ENCODE results near the gene CHST9. TPM values are rescaled to one million over a fixed set of nuclear protein-coding genes. Genes with fewer than 3 reads are reported as not detected.

The CHST9 gene
- total and polyA plus RNA-seq, 7 experiments from 2014 or later: not detected

DNA sequence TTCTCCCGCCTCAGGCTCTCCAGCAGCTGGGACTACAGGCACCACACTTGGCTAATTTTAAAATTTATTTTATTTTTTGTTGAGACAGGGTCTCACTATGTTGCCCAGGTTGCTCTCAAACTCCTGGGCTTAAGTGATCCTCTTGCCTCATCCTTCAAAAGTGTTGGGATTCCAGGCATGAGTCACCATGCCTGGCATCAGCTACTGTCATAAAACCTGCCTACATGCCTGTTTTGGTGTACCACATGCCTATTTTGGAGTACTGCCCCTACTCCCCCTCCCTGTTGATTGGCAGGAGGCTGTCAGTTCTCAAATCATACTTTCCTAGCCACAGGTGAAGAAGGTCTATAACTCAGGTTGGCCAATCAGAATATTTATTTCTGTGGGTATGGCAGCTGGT is 64.0 kb downstream of the CHST9 start:
- H3K36me3 ChIP-seq (ENCODE audit: control insufficient read depth in 2 of 3, insufficient read depth in 3 of 3, low read length in 3 of 3): no peaks in the 10 kb centered on the region
- ChIA-PET CTCF (no interaction called here), POLR2A (no interaction called here)
- H3K9me3 ChIP-seq (ENCODE audit: control insufficient read depth in 2 of 3, low read length in 3 of 3): no peaks in the 10 kb centered on the region
- ATAC-seq: no peak
- Mint-ChIP-seq H3K4me3 (no peak overlapping the region), H3K36me3 (no peaks in the 10 kb centered on the region), H3K27ac (no peak overlapping the region), H3K27me3 (no peaks in the 10 kb centered on the region), H3K4me1 (no peaks in the 10 kb centered on the region), H3K9me3 (peaks cover 0 to 11% (median 6%) of the 10 kb centered on the region in 11 donors)
- intact Hi-C loops (cut with micrococcal nuclease): no loop called here
- H3K4me1 ChIP-seq (ENCODE audit: control insufficient read depth in 2 of 2, insufficient read depth in 2 of 2, low read length in 2 of 2): no peaks in the 10 kb centered on the region
- H3K27ac ChIP-seq (ENCODE audit: low read depth, low read length): no peak overlapping the region
- DNase-seq: no peak
- no peaks in the 10 kb centered on the region for H3K27me3 ChIP-seq (ENCODE audit: control insufficient read depth in 2 of 2, insufficient read depth in 2 of 2, low read length in 2 of 2)
- no peak overlapping the region for H3K4me3 ChIP-seq (ENCODE audit: low read length)

GRCh38 chr18:27120246-27120645 is 64.9 kb downstream of the CHST9 start:
- ChIA-PET CTCF (no interaction called here), POLR2A (no interaction called here)
- Histone ChIP-seq H3K4me1 (ENCODE audit: control insufficient read depth in 2 of 2, insufficient read depth in 2 of 2, low read length in 2 of 2) (no peaks in the 10 kb centered on the region), H3K27me3 (ENCODE audit: control insufficient read depth in 2 of 2, insufficient read depth in 2 of 2, low read length in 2 of 2) (no peaks in the 10 kb centered on the region), H3K27ac (ENCODE audit: low read depth, low read length) (no peak overlapping the region), H3K36me3 (ENCODE audit: control insufficient read depth in 2 of 3, insufficient read depth in 3 of 3, low read length in 3 of 3) (no peaks in the 10 kb centered on the region), H3K9me3 (ENCODE audit: control insufficient read depth in 2 of 3, low read length in 3 of 3) (no peaks in the 10 kb centered on the region), H3K4me3 (ENCODE audit: low read length) (no peak overlapping the region)
- Mint-ChIP-seq H3K27ac (no peak overlapping the region), H3K27me3 (no peaks in the 10 kb centered on the region), H3K4me1 (no peaks in the 10 kb centered on the region), H3K4me3 (no peak overlapping the region), H3K9me3 (peaks cover 0 to 11% (median 6%) of the 10 kb centered on the region in 11 donors), H3K36me3 (no peaks in the 10 kb centered on the region)
- DNase-seq: no peak
- intact Hi-C loops (cut with micrococcal nuclease): no loop called here
- ATAC-seq: no peak

DNA sequence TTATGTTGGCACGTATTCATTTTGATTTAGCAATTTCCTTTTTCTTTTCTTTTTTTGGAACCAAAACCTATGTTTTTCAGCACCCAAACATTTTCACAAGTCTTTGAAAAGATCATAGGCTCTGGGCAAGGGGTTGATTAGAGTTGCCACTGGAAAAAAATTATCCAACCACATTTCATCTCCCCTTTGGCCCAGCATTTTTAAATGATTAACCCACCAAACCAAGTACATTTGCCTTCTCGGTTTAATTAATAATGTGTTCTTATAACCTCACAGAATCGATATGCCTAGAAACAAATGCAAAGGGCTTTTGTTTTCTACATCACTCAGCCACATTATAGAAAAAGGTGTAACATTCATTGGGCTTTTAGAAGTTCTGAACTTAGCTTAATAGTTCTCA is 66.1 kb downstream of the CHST9 start:
- Histone ChIP-seq H3K4me1 (ENCODE audit: control insufficient read depth in 2 of 2, insufficient read depth in 2 of 2, low read length in 2 of 2) (no peaks in the 10 kb centered on the region), H3K9me3 (ENCODE audit: control insufficient read depth in 2 of 3, low read length in 3 of 3) (no peaks in the 10 kb centered on the region), H3K36me3 (ENCODE audit: control insufficient read depth in 2 of 3, insufficient read depth in 3 of 3, low read length in 3 of 3) (no peaks in the 10 kb centered on the region), H3K27ac (ENCODE audit: low read depth, low read length) (no peak overlapping the region), H3K4me3 (ENCODE audit: low read length) (no peak overlapping the region), H3K27me3 (ENCODE audit: control insufficient read depth in 2 of 2, insufficient read depth in 2 of 2, low read length in 2 of 2) (no peaks in the 10 kb centered on the region)
- H3K36me3 Mint-ChIP-seq: no peaks in the 10 kb centered on the region
- ChIA-PET POLR2A (no interaction called here), CTCF (no interaction called here)
- peaks cover 0 to 11% (median 5%) of the 10 kb centered on the region in 11 donors for H3K9me3 Mint-ChIP-seq
- no peak for DNase-seq
- H3K27me3 Mint-ChIP-seq: no peaks in the 10 kb centered on the region
- H3K27ac Mint-ChIP-seq: no peak overlapping the region
- no peaks in the 10 kb centered on the region for H3K4me1 Mint-ChIP-seq
- intact Hi-C loops (cut with micrococcal nuclease): no loop called here
- ATAC-seq: no peak
- H3K4me3 Mint-ChIP-seq: no peak overlapping the region

DNA sequence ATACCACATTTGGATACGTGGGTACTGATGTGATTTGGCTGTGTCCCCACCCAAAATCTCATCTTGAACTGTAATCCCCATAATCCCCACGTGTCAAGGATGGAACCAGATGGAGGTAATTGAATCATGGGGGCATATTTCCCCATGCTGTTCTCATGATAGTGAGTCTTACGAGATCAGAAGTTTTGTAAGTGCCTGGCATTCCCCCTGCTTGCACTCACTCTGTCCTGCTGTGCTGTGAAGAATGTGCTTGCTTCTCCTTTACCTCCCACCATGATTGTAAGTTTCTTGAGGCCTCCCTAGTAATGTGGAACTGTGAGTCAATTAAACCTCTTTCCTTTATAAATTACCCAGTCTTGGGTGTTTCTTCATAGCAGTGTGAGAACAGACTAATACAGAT is 70.3 kb downstream of the CHST9 start:
- no peak overlapping the region for H3K27ac Mint-ChIP-seq
- CTCF ChIA-PET: no interaction called here
- no peaks in the 10 kb centered on the region for H3K27me3 ChIP-seq (ENCODE audit: control insufficient read depth in 2 of 2, insufficient read depth in 2 of 2, low read length in 2 of 2)

DNA sequence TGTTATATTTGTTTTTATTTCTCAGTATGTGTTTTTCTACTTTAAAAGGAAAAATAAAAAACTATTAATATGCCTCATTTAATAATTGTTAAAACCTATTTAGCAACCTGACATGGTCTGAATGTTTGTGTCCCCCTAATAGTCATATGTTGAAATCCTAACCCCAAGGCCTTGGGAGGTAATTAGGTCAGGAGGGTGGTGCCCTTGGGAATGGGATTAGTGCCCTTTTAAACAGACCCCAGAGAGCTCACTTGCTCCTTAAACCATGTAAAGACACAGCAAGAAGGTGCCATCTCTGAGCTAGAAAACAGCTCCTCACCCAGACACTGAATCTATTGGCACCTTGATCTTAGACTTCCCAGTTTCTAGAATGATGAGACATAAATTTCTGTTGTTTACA is 71.8 kb downstream of the CHST9 start:
- no peak overlapping the region for H3K4me3 Mint-ChIP-seq
- Histone ChIP-seq H3K9me3 (ENCODE audit: control insufficient read depth in 2 of 3, low read length in 3 of 3) (no peaks in the 10 kb centered on the region), H3K36me3 (ENCODE audit: control insufficient read depth in 2 of 3, insufficient read depth in 3 of 3, low read length in 3 of 3) (no peaks in the 10 kb centered on the region), H3K4me1 (ENCODE audit: control insufficient read depth in 2 of 2, insufficient read depth in 2 of 2, low read length in 2 of 2) (no peaks in the 10 kb centered on the region), H3K4me3 (ENCODE audit: low read length) (no peak overlapping the region), H3K27me3 (ENCODE audit: control insufficient read depth in 2 of 2, insufficient read depth in 2 of 2, low read length in 2 of 2) (no peaks in the 10 kb centered on the region), H3K27ac (ENCODE audit: low read depth, low read length) (no peak overlapping the region)
- H3K36me3 Mint-ChIP-seq: no peaks in the 10 kb centered on the region
- H3K4me1 Mint-ChIP-seq: no peaks in the 10 kb centered on the region
- no peaks in the 10 kb centered on the region for H3K27me3 Mint-ChIP-seq
- POLR2A ChIA-PET: no interaction called here
- DNase-seq: no peak
- H3K9me3 Mint-ChIP-seq: peaks cover 0 to 13% (median 2%) of the 10 kb centered on the region in 11 donors
- H3K27ac Mint-ChIP-seq: no peak overlapping the region
- intact Hi-C loops (cut with micrococcal nuclease): no loop called here
- CTCF ChIA-PET: no interaction called here
- ATAC-seq: no peak

More for the DNA sequence above, 70.3 kb downstream of the CHST9 start:
- no peaks in the 10 kb centered on the region for H3K36me3 ChIP-seq (ENCODE audit: control insufficient read depth in 2 of 3, insufficient read depth in 3 of 3, low read length in 3 of 3)
- Mint-ChIP-seq H3K27me3 (no peaks in the 10 kb centered on the region), H3K4me3 (no peak overlapping the region), H3K4me1 (no peaks in the 10 kb centered on the region), H3K36me3 (no peaks in the 10 kb centered on the region), H3K9me3 (peaks cover 0 to 19% (median 5%) of the 10 kb centered on the region in 11 donors)
- no peaks in the 10 kb centered on the region for H3K4me1 ChIP-seq (ENCODE audit: control insufficient read depth in 2 of 2, insufficient read depth in 2 of 2, low read length in 2 of 2)
- intact Hi-C loops (cut with micrococcal nuclease): no loop called here
- ATAC-seq (no peak), DNase-seq (no peak)
- no peak overlapping the region for H3K4me3 ChIP-seq (ENCODE audit: low read length)
- H3K27ac ChIP-seq (ENCODE audit: low read depth, low read length): no peak overlapping the region
- no peaks in the 10 kb centered on the region for H3K9me3 ChIP-seq (ENCODE audit: control insufficient read depth in 2 of 3, low read length in 3 of 3)
- POLR2A ChIA-PET: no interaction called here

GRCh38 chr18:27110319-27110718 is 74.8 kb downstream of the CHST9 start:
- Histone ChIP-seq H3K4me1 (ENCODE audit: control insufficient read depth in 2 of 2, insufficient read depth in 2 of 2, low read length in 2 of 2) (no peaks in the 10 kb centered on the region), H3K36me3 (ENCODE audit: control insufficient read depth in 2 of 3, insufficient read depth in 3 of 3, low read length in 3 of 3) (no peaks in the 10 kb centered on the region), H3K27me3 (ENCODE audit: control insufficient read depth in 2 of 2, insufficient read depth in 2 of 2, low read length in 2 of 2) (no peaks in the 10 kb centered on the region), H3K27ac (ENCODE audit: low read depth, low read length) (no peak overlapping the region), H3K4me3 (ENCODE audit: low read length) (no peak overlapping the region), H3K9me3 (ENCODE audit: control insufficient read depth in 2 of 3, low read length in 3 of 3) (no peaks in the 10 kb centered on the region)
- no peaks in the 10 kb centered on the region for H3K27me3 Mint-ChIP-seq
- no peak overlapping the region for H3K4me3 Mint-ChIP-seq
- ChIA-PET CTCF (no interaction called here), POLR2A (no interaction called here)
- intact Hi-C loops (cut with micrococcal nuclease): no loop called here
- H3K27ac Mint-ChIP-seq: no peak overlapping the region
- no peak for DNase-seq
- H3K36me3 Mint-ChIP-seq: no peaks in the 10 kb centered on the region
- H3K4me1 Mint-ChIP-seq: no peaks in the 10 kb centered on the region
- H3K9me3 Mint-ChIP-seq: peaks cover 0 to 12% (median 4%) of the 10 kb centered on the region in 11 donors
- no peak for ATAC-seq

- no peak for DNase-seq
- Histone ChIP-seq H3K4me1 (ENCODE audit: control insufficient read depth in 2 of 2, insufficient read depth in 2 of 2, low read length in 2 of 2) (no peaks in the 10 kb centered on the region), H3K27me3 (ENCODE audit: control insufficient read depth in 2 of 2, insufficient read depth in 2 of 2, low read length in 2 of 2) (no peaks in the 10 kb centered on the region), H3K9me3 (ENCODE audit: control insufficient read depth in 2 of 3, low read length in 3 of 3) (no peaks in the 10 kb centered on the region), H3K36me3 (ENCODE audit: control insufficient read depth in 2 of 3, insufficient read depth in 3 of 3, low read length in 3 of 3) (no peaks in the 10 kb centered on the region), H3K4me3 (ENCODE audit: low read length) (no peak overlapping the region), H3K27ac (ENCODE audit: low read depth, low read length) (no peak overlapping the region)
- H3K27me3 Mint-ChIP-seq: no peaks in the 10 kb centered on the region
- ATAC-seq: no peak
- ChIA-PET POLR2A (no interaction called here), CTCF (no interaction called here)
- intact Hi-C loops (cut with micrococcal nuclease): no loop called here
- H3K4me1 Mint-ChIP-seq: no peaks in the 10 kb centered on the region
- no peak overlapping the region for H3K4me3 Mint-ChIP-seq
- no peaks in the 10 kb centered on the region for H3K36me3 Mint-ChIP-seq
- H3K27ac Mint-ChIP-seq: no peak overlapping the region
- peaks cover 0 to 14% (median 5%) of the 10 kb centered on the region in 11 donors for H3K9me3 Mint-ChIP-seq
Measured at GRCh38 chr18:27109451-27109850, 75.7 kb downstream of the CHST9 start.

All from naive thymus-derived CD4-positive, alpha-beta T cell (primary cell).